HTERT RPE-1 (cell line): ENCODE data around the gene DAG1.

Experiments
- in situ Hi-C: fragments of 300-500 bp; cut with MboI; formaldehyde crosslinking; loops from 4 replicates; pipeline ENCODE4 v1.14.3; 2020; ENCODE audit warnings: low sequenced_read_pairs

The DAG1 gene

DNA sequence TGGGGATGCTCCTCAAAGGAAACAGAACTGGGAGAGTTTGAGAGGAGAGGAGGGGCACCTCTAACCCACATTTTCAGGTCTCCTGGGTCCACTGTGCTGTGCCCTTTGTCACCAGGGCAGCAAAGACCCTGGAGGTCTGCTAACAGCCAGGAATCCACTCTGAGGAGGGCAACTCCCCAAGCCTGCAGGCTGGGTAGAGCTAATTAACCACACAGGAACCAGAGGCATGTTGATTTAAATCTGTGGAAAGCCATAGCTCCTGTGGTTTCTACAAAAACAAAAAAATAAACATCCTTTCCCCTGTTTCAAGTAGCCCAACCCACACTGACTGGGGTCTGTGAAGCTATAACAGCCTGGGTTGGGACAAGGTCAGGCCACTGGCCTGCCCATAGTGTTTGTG, 82.0 kb downstream of the DAG1 start:
- in situ Hi-C loops: no loop called here

DNA sequence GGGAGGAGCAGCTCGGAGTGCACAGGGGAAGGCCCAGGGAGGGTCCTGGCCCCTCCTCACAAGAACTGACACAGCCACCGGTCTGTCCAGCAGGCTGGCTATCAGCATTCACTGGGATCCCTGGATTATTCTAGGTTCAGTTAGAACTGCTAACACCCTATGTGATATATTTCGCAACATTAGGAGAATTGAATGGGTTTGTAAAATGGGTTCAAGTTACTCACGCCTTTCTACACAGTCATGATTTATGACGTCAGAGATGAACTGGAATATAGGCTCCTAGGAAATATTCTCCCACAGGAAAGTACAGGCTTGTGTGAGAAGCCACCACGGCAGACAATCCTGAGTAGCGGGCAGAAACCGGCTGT, 83.2 kb downstream of the DAG1 start:
- in situ Hi-C loops: no loop called here

DNA sequence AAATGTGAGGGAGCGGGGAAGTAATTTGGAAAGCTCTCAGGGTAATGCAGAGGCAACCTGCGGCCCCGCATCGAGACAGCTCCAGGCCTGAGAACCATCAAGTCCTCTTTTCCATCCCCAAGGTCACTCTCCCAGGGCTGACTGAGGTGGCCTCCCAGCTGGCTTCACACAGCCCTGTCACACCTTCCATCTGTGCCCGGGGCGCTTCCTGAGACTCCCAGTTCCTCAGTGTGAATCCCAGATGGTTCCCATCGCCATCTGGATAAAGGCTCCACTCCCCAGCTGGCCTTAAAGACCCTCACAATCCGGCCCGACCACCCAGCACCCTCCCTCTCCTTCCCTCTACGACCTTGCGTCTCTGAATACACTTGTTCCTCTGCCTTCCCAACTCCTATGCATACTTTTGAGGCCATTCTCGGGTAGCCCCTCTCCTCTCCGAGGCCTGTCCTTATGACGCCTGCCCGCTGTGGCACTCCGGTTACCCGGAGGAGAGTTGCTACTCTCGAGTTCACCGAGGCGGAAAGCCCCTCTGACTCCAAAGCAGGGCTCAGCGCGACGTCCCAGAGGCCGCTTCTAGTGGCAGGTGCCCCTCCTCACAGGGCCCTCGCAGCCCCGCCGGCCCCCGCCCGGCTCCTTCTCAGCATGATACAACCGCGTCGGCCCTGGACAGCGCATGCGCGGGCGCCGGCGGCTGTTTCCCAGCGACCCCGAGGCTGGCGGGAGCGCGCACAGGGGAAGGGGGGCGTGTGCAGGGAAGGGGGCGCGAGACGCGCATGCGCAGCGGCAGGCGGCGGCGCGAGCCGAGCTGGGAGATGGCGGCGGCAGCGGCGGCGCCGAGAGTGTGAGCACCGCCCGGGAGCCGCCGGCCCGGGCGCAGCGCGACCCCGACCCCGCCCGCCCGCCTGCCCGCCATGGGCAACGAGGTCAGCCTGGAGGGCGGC, 83.9 kb downstream of the DAG1 start, which contains the start of gene BSN:
TSS of gene BSN (plus strand) at position 786 of the 941 bp plus-strand sequence. CDS start at position 912, 126 bp downstream.
- in situ Hi-C loops: no loop called here

- in situ Hi-C loops: no loop called here
These were observed 84.7 kb downstream of the DAG1 start for GRCh38 chr3:49554633-49555265.

DNA sequence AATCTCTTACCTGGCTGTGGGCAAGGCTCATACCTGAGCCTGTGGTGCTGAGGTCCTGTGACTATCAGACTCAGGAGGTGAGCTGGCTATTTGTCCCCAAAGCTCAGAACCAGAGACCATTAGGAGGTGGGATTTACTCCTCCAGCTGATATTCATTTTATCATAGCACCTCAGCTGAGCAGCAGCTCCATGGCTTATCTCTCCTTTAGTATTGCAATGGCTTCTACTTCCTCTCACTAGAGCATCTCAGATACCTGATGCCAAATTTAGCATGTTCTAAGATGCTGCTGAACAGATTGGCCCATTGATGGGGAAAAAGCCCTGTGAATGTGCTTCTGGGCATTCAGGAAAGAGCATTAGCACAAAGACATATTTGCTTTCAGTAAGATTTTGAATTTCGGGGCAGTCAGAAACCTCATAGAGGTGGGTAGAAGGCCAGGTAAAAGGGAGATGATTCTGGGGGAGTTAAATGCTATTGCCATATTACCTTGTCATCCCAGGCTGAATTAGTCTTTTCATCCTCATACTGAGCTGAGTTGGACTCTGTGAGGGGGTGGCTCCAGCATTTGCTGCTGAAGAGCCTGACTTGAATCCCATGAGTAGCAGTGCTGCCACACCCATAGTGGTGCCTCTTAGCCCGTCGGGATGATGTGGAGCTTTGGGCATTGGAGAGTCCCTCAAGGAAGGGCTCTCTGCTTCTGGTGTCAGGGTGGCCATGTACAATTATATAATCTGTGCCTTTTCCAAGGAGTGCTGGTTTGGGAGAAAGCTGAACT, 86.6 kb downstream of the DAG1 start:
- in situ Hi-C loops: no loop called here

GRCh38 chr3:49563040-49563578, 93.0 kb downstream of the DAG1 start:
- in situ Hi-C loops: no loop called here

- in situ Hi-C loops: no loop called here
These were observed 93.7 kb downstream of the DAG1 start for GRCh38 chr3:49563766-49564165.

DNA sequence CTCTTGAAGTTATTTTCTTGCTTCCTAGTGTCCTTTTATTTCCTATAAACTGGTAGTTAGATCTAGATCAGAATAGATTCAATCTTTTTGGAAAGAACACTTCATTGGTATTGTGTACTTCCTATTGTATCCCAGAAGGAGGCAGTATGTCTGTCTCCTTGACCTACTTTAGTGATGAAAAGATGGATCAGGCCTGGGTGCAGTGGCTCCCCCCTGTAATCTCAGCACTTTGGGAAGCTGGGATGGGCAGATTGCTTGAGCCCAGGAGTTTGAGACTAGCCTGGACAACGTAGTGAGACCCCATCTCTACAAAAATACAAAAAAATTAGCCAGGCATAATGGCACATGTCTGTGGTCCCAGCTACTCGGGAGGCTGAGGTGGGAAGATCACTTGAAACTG, 96.2 kb downstream of the DAG1 start:
- in situ Hi-C loops: no loop called here

DNA sequence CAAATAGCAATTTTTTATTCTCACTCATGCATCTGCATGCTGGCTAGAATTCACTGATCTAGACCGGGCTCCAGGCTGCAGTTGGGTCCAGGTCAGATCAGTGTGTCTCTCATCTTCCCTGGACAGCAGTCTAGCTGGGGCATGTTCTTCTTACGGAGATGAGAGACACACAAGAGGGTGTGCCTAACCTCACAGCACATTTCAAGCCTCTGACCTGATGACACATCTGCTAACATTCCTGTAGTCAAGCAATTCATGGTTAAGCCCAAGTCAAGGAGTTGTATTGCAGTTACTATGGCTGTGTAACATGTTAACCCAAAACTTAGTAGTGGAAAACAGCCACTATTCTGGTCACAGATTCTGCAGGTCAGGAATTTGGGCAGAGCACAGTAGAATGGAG, 97.3 kb downstream of the DAG1 start:
- in situ Hi-C loops: no loop called here

GRCh38 chr3:49568965-49569364, 98.9 kb downstream of the DAG1 start:
- in situ Hi-C loops: no loop called here

GRCh38 chr3:49570028-49570654, 100.1 kb downstream of the DAG1 start:
- in situ Hi-C loops: no loop called here

- in situ Hi-C loops: no loop called here
These were observed 112.1 kb downstream of the DAG1 start for GRCh38 chr3:49582177-49582576.
